Skeletal muscle satellite cell (primary cell): ENCODE measurements around the gene LAT.

ENCODE experiments used
- H3K27me3 ChIP-seq: 2 replicates; pipeline ENCODE4 v1.7.0; 2013; ENCODE audit warnings: low read length; ENCODE audit not compliant: control insufficient read depth, insufficient read depth
- H3K36me3 ChIP-seq: 2 replicates; pipeline ENCODE4 v1.7.0; 2013; ENCODE audit warnings: mild to moderate bottlenecking, control low read depth, low read length; ENCODE audit not compliant: insufficient read depth
- H3K4me1 ChIP-seq: 2 replicates; pipeline ENCODE4 v1.7.0; 2013; ENCODE audit warnings: low read length; ENCODE audit not compliant: control insufficient read depth, insufficient read depth
- H3K4me2 ChIP-seq: 2 replicates; pipeline ENCODE4 v1.7.0; 2013; ENCODE audit warnings: mild to moderate bottlenecking, low read length
- H3K4me3 ChIP-seq: 2 replicates; pipeline ENCODE4 v1.7.0; 2013; ENCODE audit warnings: low read length
- H3K9ac ChIP-seq: 2 replicates; pipeline ENCODE4 v1.7.0; 2013; ENCODE audit warnings: mild to moderate bottlenecking, low read depth, low read length, moderate library complexity
- H3K9me3 ChIP-seq: replicated peaks from 2 replicates; pipeline ENCODE4 v1.7.0; 2013; ENCODE audit warnings: mild to moderate bottlenecking, control low read depth, low read length

The LAT gene

DNA sequence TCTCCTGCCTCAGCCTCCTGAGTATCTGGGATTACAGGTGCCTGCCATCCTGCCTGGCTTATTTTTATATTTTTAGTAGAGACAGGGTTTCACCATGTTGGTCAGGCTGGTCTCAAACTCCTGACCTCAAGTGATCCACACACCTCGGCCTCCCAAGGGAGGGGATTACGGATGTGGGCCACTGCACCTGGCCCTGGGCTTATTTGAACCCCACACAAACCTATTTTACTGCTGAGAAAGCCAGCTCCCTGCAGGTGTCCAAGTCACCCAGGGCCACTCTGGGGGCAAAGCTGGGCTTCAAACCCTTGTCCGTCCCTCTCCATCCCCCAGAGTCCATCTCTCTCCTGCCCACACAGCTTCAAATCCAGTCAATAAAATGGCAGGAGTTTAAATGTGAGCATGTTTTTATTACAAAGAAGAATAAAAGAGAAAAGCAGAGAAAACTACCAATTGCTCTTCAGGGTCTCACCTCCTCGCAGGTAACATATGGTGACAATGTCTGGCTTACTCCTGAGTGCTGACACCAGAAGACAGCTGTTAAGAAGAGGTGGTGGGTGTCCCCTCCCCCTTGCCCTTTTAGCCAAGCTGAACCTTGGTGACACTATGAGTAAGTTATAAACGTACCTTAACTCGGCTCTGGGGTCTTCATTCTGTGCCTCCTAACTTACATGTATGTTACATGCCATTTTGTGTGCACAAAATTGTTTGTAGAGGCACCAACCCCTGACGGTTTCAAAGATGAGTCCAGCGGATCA, 45.4 kb downstream of the LAT start:
- H3K9ac ChIP-seq, result no peak overlapping the region
- peaks cover 10% of the 10 kb centered on the region for H3K27me3 ChIP-seq
- no peaks in the 10 kb centered on the region for H3K36me3 ChIP-seq
- H3K9me3 ChIP-seq, result no peaks in the 10 kb centered on the region
- H3K4me3 ChIP-seq, result no peak overlapping the region
- H3K4me1 ChIP-seq, result peaks cover 15% of the 10 kb centered on the region
- H3K4me2 ChIP-seq, result no peak overlapping the region
